ENCODE data around the gene TPRG1L. TPM values are rescaled to one million over a fixed set of nuclear protein-coding genes. Genes with fewer than 3 reads are reported as not detected.
A peak's percentile ranks its signal among the peaks of the same experiment; 100 is the strongest.
"Not testable (repeated sequence)": the region's sequence is repeated elsewhere in the genome, so short reads cannot be mapped to it uniquely, and the experiment has no call there.

TPRG1L gene
- total RNA-seq, 1 donor from 2014 or later = 14.5 TPM

DNA sequence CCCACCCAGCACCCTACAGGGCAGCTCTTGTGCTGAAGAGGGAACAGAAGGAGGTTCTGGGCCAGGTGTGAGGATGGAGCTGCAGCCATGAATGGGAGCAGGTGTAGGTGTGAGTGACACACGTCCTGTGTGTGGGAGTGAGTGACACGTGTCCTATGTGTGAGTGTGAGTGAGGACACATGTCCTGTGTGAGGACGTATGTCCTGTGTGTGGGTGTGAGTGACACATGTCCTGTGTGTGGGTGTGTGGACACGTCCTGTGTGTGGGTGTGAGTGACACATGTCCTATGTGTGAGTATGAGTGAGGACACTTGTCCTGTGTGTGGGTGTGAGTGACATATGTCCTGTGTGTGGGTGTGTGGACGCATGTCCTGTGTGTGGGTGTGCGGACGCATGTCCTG lies 39.9 kb upstream of the TPRG1L start:
- peaks cover 15% of the 10 kb centered on the region for H3K4me1 Mint-ChIP-seq
- H3K27ac Mint-ChIP-seq (ENCODE audit: unreplicated experiment) = no peak overlapping the region
- H3K4me3 Mint-ChIP-seq = no peak overlapping the region
- no peak for DNase-seq (ENCODE audit: low read depth, low spot score)
- H3K36me3 Mint-ChIP-seq (ENCODE audit: low read depth) = no peaks in the 10 kb centered on the region
- no peak for TF ChIP-seq CTCF (conservative IDR thresholded peaks at IDR 0.05)
- no peaks in the 10 kb centered on the region for H3K27me3 Mint-ChIP-seq (ENCODE audit: low read depth)
- no peaks in the 10 kb centered on the region for H3K9me3 Mint-ChIP-seq

DNA sequence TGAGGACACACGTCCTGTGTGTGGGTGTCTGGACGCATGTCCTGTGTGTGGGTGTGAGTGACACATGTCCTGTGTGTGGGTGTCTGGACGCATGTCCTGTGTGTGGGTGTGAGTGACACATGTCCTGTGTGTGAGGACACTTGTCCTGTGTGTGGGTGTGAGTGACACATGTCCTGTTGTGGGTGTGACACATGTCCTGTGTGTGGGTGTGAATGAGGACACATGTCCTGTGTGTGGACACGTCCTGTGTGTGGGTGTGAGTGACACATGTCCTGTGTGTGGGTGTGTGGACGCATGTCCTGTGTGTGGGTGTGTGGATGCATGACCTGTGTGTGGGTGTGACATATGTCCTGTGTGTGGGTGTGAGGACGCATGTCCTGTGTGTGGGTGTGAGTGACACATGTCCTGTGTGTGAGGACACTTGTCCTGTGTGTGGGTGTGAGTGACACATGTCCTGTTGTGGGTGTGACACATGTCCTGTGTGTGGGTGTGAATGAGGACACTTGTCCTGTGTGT lies 39.4 kb upstream of the TPRG1L start:
- peaks cover 19% of the 10 kb centered on the region for H3K4me1 Mint-ChIP-seq
- not testable (repeated sequence) for H3K4me3 Mint-ChIP-seq; H3K27ac Mint-ChIP-seq (ENCODE audit: unreplicated experiment); H3K27me3 Mint-ChIP-seq (ENCODE audit: low read depth); H3K36me3 Mint-ChIP-seq (ENCODE audit: low read depth); H3K9me3 Mint-ChIP-seq; DNase-seq (ENCODE audit: low read depth, low spot score)

- H3K4me3 Mint-ChIP-seq = no peak overlapping the region
- peaks cover 25% of the 10 kb centered on the region for H3K4me1 Mint-ChIP-seq
- no peak overlapping the region for H3K27ac Mint-ChIP-seq (ENCODE audit: unreplicated experiment)
- H3K27me3 Mint-ChIP-seq (ENCODE audit: low read depth) = no peaks in the 10 kb centered on the region
- H3K9me3 Mint-ChIP-seq = no peaks in the 10 kb centered on the region
- DNase-seq (ENCODE audit: low read depth, low spot score) = no peak
- H3K36me3 Mint-ChIP-seq (ENCODE audit: low read depth) = no peaks in the 10 kb centered on the region
- no peak for TF ChIP-seq CTCF (conservative IDR thresholded peaks at IDR 0.05)
Measured at GRCh38 chr1:3585940-3586568, 38.8 kb upstream of the TPRG1L start.

- Mint-ChIP-seq H3K4me3 (no peak overlapping the region), H3K36me3 (ENCODE audit: low read depth) (no peaks in the 10 kb centered on the region), H3K27ac (ENCODE audit: unreplicated experiment) (peak overlapping the region; percentile 91), H3K9me3 (no peaks in the 10 kb centered on the region), H3K4me1 (peaks cover 27% of the 10 kb centered on the region), H3K27me3 (ENCODE audit: low read depth) (no peaks in the 10 kb centered on the region)
- peak; percentile 19 for TF ChIP-seq CTCF (conservative IDR thresholded peaks at IDR 0.05)
- no peak for DNase-seq (ENCODE audit: low read depth, low spot score)
Measured at GRCh38 chr1:3586986-3587759, 37.6 kb upstream of the TPRG1L start.

- TF ChIP-seq CTCF (conservative IDR thresholded peaks at IDR 0.05) = no peak
- no peak overlapping the region for H3K27ac Mint-ChIP-seq (ENCODE audit: unreplicated experiment)
Measured at GRCh38 chr1:3588395-3588794, 36.4 kb upstream of the TPRG1L start.

More at GRCh38 chr1:3588395-3588794, 36.4 kb upstream of the TPRG1L start:
- H3K36me3 Mint-ChIP-seq (ENCODE audit: low read depth) = no peaks in the 10 kb centered on the region
- peaks cover 24% of the 10 kb centered on the region for H3K4me1 Mint-ChIP-seq
- no peaks in the 10 kb centered on the region for H3K9me3 Mint-ChIP-seq
- no peaks in the 10 kb centered on the region for H3K27me3 Mint-ChIP-seq (ENCODE audit: low read depth)
- no peak for DNase-seq (ENCODE audit: low read depth, low spot score)
- no peak overlapping the region for H3K4me3 Mint-ChIP-seq
